SK-N-SH treated with all-trans-retinoic acid at 6 μM for 48 hours (cell line): ENCODE data around the gene DCLK2.

Experiments used
- ATAC-seq: fragments of 200-7000 bp; cut with Tn5 transposase; 3 replicates; pipeline ENCODE4 v1.9.1; 2020; ENCODE audit warnings: mild to moderate bottlenecking, moderate library complexity
- ARNTL ChIP-seq: fragments of 450-650 bp; formaldehyde crosslinking; IDR thresholded peaks from 2 replicates; pipeline ENCODE4 v1.5.0; 2020; ENCODE audit warnings: low read depth, mild to moderate bottlenecking, moderate library complexity, borderline replicate concordance
- BACH2 ChIP-seq: fragments of 250-450 bp; sonication (Bioruptor Pico); IDR thresholded peaks from 2 replicates; pipeline ENCODE4 v1.9.0; 2021; ENCODE audit warnings: mild to moderate bottlenecking, borderline replicate concordance
- CREB5 ChIP-seq: fragments of 250-450 bp; sonication (Bioruptor Pico); IDR thresholded peaks from 2 replicates; pipeline ENCODE4 v1.5.1; 2020; ENCODE audit warnings: low read depth, mild to moderate bottlenecking, moderate library complexity
- CSDC2 ChIP-seq: fragments of 250-450 bp; sonication (Bioruptor Pico); IDR thresholded peaks from 2 replicates; pipeline ENCODE4 v1.5.0; 2020; ENCODE audit warnings: mild to moderate bottlenecking, moderate library complexity
- CSRNP3 ChIP-seq: fragments of 250-450 bp; sonication (Bioruptor Pico); IDR thresholded peaks from 2 replicates; pipeline ENCODE4 v1.5.1; 2021; ENCODE audit warnings: mild to moderate bottlenecking, moderate library complexity
- ESRRG ChIP-seq: fragments of 250-450 bp; sonication (Bioruptor Pico); IDR thresholded peaks from 2 replicates; pipeline ENCODE4 v1.6.1; 2021; ENCODE audit warnings: mild to moderate bottlenecking
- GLIS3 ChIP-seq: fragments of 250-450 bp; sonication (Bioruptor Pico); IDR thresholded peaks from 2 replicates; pipeline ENCODE4 v1.5.0; 2020; ENCODE audit warnings: mild to moderate bottlenecking, moderate library complexity
- ISL1 ChIP-seq: fragments of 250-450 bp; sonication (Bioruptor Pico); IDR thresholded peaks from 2 replicates; pipeline ENCODE4 v2.1.2; 2022; ENCODE audit warnings: mild to moderate bottlenecking, moderate library complexity
- PATZ1 ChIP-seq: fragments of 250-450 bp; sonication (Bioruptor Pico); IDR thresholded peaks from 2 replicates; pipeline ENCODE4 v1.8.0; 2020; ENCODE audit warnings: mild to moderate bottlenecking, moderate library complexity, borderline replicate concordance
- POU6F1 ChIP-seq: fragments of 250-450 bp; sonication (Bioruptor Pico); IDR thresholded peaks from 2 replicates; pipeline ENCODE4 v1.8.0; 2021; ENCODE audit warnings: low read depth, mild to moderate bottlenecking, moderate library complexity, borderline replicate concordance
- PPARA ChIP-seq: fragments of 250-450 bp; sonication (Bioruptor Pico); IDR thresholded peaks from 2 replicates; pipeline ENCODE4 v1.5.0; 2020; ENCODE audit warnings: mild to moderate bottlenecking, borderline replicate concordance
- RARB ChIP-seq: fragments of 250-450 bp; sonication (Bioruptor Pico); IDR thresholded peaks from 2 replicates; pipeline ENCODE4 v1.8.0; 2021; ENCODE audit warnings: mild to moderate bottlenecking, moderate library complexity
- SNAI2 ChIP-seq: fragments of 250-450 bp; sonication (Bioruptor Pico); IDR thresholded peaks from 2 replicates; pipeline ENCODE4 v1.5.0; 2020; ENCODE audit warnings: mild to moderate bottlenecking, moderate library complexity
- TCF4 ChIP-seq: fragments of 250-450 bp; sonication (Bioruptor Pico); IDR thresholded peaks from 2 replicates; pipeline ENCODE4 v1.8.0; 2021; ENCODE audit warnings: mild to moderate bottlenecking, moderate library complexity, borderline replicate concordance
- TOX ChIP-seq: fragments of 250-450 bp; sonication (Bioruptor Pico); IDR thresholded peaks from 2 replicates; pipeline ENCODE4 v1.8.0; 2021; ENCODE audit warnings: mild to moderate bottlenecking, moderate library complexity, borderline replicate concordance
- TSHZ2 ChIP-seq: fragments of 250-450 bp; sonication (Bioruptor Pico); IDR thresholded peaks from 2 replicates; pipeline ENCODE4 v1.5.0; 2020; ENCODE audit warnings: mild to moderate bottlenecking, moderate library complexity
- ZC3H10 ChIP-seq: fragments of 250-450 bp; sonication (Bioruptor Pico); IDR thresholded peaks from 2 replicates; pipeline ENCODE4 v1.5.1; 2021; ENCODE audit warnings: mild to moderate bottlenecking, moderate library complexity
- ZFP3 ChIP-seq: fragments of 250-450 bp; sonication (Bioruptor Pico); IDR thresholded peaks from 2 replicates; pipeline ENCODE4 v1.5.0; 2020; ENCODE audit warnings: mild to moderate bottlenecking, moderate library complexity
- ZFP30 ChIP-seq: fragments of 450-650 bp; formaldehyde crosslinking; IDR thresholded peaks from 2 replicates; pipeline ENCODE4 v1.5.0; 2022; ENCODE audit warnings: mild to moderate bottlenecking, moderate library complexity
- ZNF70 ChIP-seq: fragments of 450-650 bp; formaldehyde crosslinking; IDR thresholded peaks from 2 replicates; pipeline ENCODE4 v1.5.0; 2020; ENCODE audit warnings: mild to moderate bottlenecking, moderate library complexity
- ZNF8 ChIP-seq: fragments of 450-650 bp; formaldehyde crosslinking; IDR thresholded peaks from 2 replicates; pipeline ENCODE4 v1.5.0; 2020; ENCODE audit warnings: mild to moderate bottlenecking, moderate library complexity

The DCLK2 gene

GRCh38 chr4:150145090-150145945 is 67.1 kb downstream of the DCLK2 start (continued):
- TF ChIP-seq TSHZ2 (CRISPR knock-in tag) = no peak
- TF ChIP-seq CSDC2 = no peak
- TF ChIP-seq ESRRG (CRISPR knock-in tag) = no peak
- no peak for TF ChIP-seq TOX (CRISPR knock-in tag)

GRCh38 chr4:150145946-150146340 is 67.7 kb downstream of the DCLK2 start:
- TF ChIP-seq ARNTL (CRISPR knock-in tag) = no peak
- peak; percentile 70; the same call in 1 of the 2 replicates for TF ChIP-seq ISL1 (CRISPR knock-in tag)
- no peak for TF ChIP-seq BACH2 (CRISPR knock-in tag)
- ATAC-seq = peak; percentile 63

- TF ChIP-seq ZC3H10 (CRISPR knock-in tag) (no peak), TOX (CRISPR knock-in tag) (no peak), GLIS3 (CRISPR knock-in tag) (no peak), ESRRG (CRISPR knock-in tag) (no peak), ZNF8 (CRISPR knock-in tag) (no peak), CSRNP3 (CRISPR knock-in tag) (no peak), CSDC2 (no peak), RARB (CRISPR knock-in tag) (no peak), POU6F1 (CRISPR knock-in tag) (no peak), TCF4 (CRISPR knock-in tag) (no peak), SNAI2 (CRISPR knock-in tag) (no peak), BACH2 (CRISPR knock-in tag) (no peak), ZFP3 (CRISPR knock-in tag) (no peak), PPARA (CRISPR knock-in tag) (no peak), PATZ1 (CRISPR knock-in tag) (no peak), CREB5 (CRISPR knock-in tag) (no peak), ARNTL (CRISPR knock-in tag) (no peak), ZFP30 (CRISPR knock-in tag) (no peak), ZNF70 (no peak)
These were observed 71.1 kb downstream of the DCLK2 start for GRCh38 chr4:150149381-150149780.

More at GRCh38 chr4:150149381-150149780, 71.1 kb downstream of the DCLK2 start:
- 0 out of 3 replicates have a peak, but pooled peaks have one; percentile 7 for ATAC-seq
